Prostate gland (tissue), 2 donors: Measurements from ENCODE around the gene ENOPH1. TPM values are rescaled to one million over a fixed set of nuclear protein-coding genes. Genes with fewer than 3 reads are reported as not detected.

ENCODE experiments used
- DNase-seq: peaks from one replicate; pipeline ENCODE4 v3.0.0-alpha.2; 2019; ENCODE audit warnings: low spot score
- H3K27ac ChIP-seq, 2 donors: fragments of 200-600 bp; sonication (generic); 2 replicates each; pipeline ENCODE4 v1.5.1; 2017 to 2019
- H3K27me3 ChIP-seq: fragments of 200-600 bp; sonication (generic); replicated peaks from 2 replicates; pipeline ENCODE4 v1.5.1; 2019; ENCODE audit not compliant: insufficient read depth
- H3K36me3 ChIP-seq, 2 donors: fragments of 200-600 bp; sonication (generic); 1 replicate in 1 of 2; 2 replicates in 1 of 2; pipeline versions ENCODE4 v1.5.1 to v1.8.1; 2017 to 2019
- H3K4me1 ChIP-seq: fragments of 200-600 bp; sonication (generic); replicated peaks from 2 replicates; pipeline ENCODE4 v1.5.1; 2019
- H3K4me3 ChIP-seq, 2 donors: fragments of 200-600 bp; sonication (generic); 2 replicates each; pipeline ENCODE4 v1.5.1; 2017 to 2019
- H3K9me3 ChIP-seq: fragments of 200-600 bp; sonication (generic); 2 replicates; pipeline ENCODE4 v1.5.1; 2017
- POLR2A ChIP-seq: fragments of 450-650 bp; IDR thresholded peaks from one replicate; pipeline ENCODE4 v1.6.1; 2016; ENCODE audit warnings: antibody characterized with exemption, mild to moderate bottlenecking
- POLR2AphosphoS5 ChIP-seq: sonication (generic); formaldehyde crosslinking; IDR thresholded peaks from one replicate; pipeline ENCODE4 v1.6.1; 2017; ENCODE audit warnings: antibody characterized with exemption
- WGBS: methylation state at CpG from one replicate; pipeline ENCODE4 v1.1.5; 2018; 5-methylcytosine and 5-hydroxymethylcytosine counted together
- intact Hi-C: fragments of 100-400 bp; cut with DNase I; formaldehyde crosslinking; loops from one replicate; pipeline ENCODE4 v1.14.2; 2022
- total RNA-seq, 2 donors: library from RNA; depleted of rRNA; stranded (reverse); fragments of >200 nt; gene quantifications; one replicate each; pipeline ENCODE4 v1.1.0, GENCODE V29; 2016
- TF ChIP-seq, protein P1 (sequence below), 4 experiments: fragments of 200-600 bp in 2 of 4; fragments of 450-650 bp in 2 of 4; sonication (generic) in 2 of 4; IDR thresholded peaks; 1 replicate in 3 of 4; 2 replicates in 1 of 4; pipeline ENCODE4 v1.5.1; 2016 to 2019; ENCODE audit warnings: antibody characterized with exemption in 4 of 4, mild to moderate bottlenecking in 2 of 4, moderate library complexity in 2 of 4

The ENOPH1 gene
- 10 to 100 TPM; 28.7 to 38.1 TPM for total RNA-seq

DNA sequence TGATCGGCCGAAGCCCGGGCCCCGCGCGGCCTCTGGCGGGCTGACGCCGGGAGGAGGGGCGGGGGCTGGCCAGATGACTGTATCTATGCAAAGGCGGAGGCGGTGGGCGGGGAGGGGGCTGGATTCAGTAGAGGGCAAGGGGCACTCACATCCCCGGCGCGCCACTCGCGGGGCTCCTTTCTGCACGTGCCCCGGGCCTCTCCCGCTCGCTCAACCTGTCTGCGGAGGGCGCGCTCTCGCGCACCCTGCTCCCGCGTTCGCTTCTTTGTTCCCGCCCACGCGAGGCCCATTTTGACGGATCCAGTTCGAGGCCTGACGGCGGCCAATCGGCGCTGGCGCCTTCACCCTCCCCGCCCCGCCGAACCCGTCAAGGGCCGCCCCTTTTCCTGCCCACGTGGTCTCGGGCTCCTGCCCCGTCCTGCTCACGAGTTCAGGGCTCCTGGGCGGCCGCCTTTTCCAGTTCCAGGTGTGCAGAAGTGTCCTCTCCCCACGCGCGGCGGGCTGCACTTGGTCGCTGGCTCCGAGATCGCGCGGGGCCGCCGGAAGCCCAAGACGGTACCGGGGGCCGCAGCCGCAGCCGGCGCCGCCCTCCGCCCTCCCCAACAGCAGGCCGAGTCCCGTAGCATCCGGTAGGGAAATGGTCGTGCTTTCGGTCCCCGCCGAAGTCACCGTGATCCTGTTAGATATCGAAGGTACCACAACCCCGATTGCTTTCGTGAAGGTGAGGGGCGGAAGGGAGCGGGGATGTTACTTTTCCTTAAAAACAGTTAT, at the start of gene ENOPH1, which contains the start of gene HNRNPDL:
TSS of gene ENOPH1 (plus strand) at position 398 of the 771 bp plus-strand sequence. CDS start at position 638, 240 bp downstream.
TSS of gene HNRNPDL (minus strand) at position 270 of the 771 bp plus-strand sequence. CDS start 772 bp downstream, outside the sequence.
- under 1% methylated on average over 63 of the region's 83 CpGs for WGBS
- Histone ChIP-seq H3K36me3 (no peaks in the 10 kb centered on the region), H3K27me3 (no peaks in the 10 kb centered on the region), H3K4me3 (peak within 1 kb of the TSS; percentile 90 to 96), H3K9me3 (no peaks in the 10 kb centered on the region), H3K4me1 (peaks cover 3% of the 10 kb centered on the region), H3K27ac (peak within 1 kb of the TSS; percentile 98)
- TF ChIP-seq, protein P1, sequence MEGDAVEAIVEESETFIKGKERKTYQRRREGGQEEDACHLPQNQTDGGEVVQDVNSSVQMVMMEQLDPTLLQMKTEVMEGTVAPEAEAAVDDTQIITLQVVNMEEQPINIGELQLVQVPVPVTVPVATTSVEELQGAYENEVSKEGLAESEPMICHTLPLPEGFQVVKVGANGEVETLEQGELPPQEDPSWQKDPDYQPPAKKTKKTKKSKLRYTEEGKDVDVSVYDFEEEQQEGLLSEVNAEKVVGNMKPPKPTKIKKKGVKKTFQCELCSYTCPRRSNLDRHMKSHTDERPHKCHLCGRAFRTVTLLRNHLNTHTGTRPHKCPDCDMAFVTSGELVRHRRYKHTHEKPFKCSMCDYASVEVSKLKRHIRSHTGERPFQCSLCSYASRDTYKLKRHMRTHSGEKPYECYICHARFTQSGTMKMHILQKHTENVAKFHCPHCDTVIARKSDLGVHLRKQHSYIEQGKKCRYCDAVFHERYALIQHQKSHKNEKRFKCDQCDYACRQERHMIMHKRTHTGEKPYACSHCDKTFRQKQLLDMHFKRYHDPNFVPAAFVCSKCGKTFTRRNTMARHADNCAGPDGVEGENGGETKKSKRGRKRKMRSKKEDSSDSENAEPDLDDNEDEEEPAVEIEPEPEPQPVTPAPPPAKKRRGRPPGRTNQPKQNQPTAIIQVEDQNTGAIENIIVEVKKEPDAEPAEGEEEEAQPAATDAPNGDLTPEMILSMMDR (IDR thresholded peaks at IDR 0.05) = peak in 2 of 4 experiments; percentile 2 to 11
- peak; percentile 85 for TF ChIP-seq POLR2A
- peak; percentile 88 for TF ChIP-seq POLR2AphosphoS5
- peak; percentile 97 for DNase-seq
- intact Hi-C loops = loop anchor here (2.0 to 10.0 kb wide), 3 partner anchors 460 to 604 kb away; partner anchors contain the start of genes COPS4, SEC31A and THAP9

DNA sequence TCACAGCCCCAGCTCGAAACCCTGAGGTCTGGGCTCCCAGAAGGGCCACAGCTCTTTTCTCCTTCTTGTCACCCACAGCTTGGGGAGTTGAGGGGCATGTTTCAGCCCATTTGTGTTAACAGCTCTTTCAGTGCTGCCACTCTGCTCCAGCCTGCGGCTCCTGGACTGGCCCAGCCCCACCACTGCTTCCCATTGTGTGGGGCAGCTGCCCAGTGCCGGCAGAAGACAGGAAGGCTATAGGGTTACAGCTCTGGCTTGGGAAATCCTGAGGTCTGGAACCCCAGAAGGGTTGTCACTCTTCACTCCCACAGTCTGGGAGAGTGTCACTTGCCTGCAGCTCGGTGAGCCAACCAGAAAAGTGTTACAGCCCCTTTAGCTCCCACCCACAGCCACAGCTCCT, 49.6 kb upstream of the ENOPH1 start:
- 95% methylated on average over 4 of the region's 4 CpGs for WGBS
- Histone ChIP-seq H3K4me1 (no peaks in the 10 kb centered on the region), H3K4me3 (no peak overlapping the region), H3K9me3 (no peaks in the 10 kb centered on the region), H3K27ac (no peak overlapping the region), H3K27me3 (no peaks in the 10 kb centered on the region), H3K36me3 (no peaks in the 10 kb centered on the region)
- DNase-seq = no peak
- TF ChIP-seq POLR2A (no peak), POLR2AphosphoS5 (no peak)
- TF ChIP-seq, protein P1 (IDR thresholded peaks at IDR 0.05) = no peak
- intact Hi-C loops = no loop called here

DNA sequence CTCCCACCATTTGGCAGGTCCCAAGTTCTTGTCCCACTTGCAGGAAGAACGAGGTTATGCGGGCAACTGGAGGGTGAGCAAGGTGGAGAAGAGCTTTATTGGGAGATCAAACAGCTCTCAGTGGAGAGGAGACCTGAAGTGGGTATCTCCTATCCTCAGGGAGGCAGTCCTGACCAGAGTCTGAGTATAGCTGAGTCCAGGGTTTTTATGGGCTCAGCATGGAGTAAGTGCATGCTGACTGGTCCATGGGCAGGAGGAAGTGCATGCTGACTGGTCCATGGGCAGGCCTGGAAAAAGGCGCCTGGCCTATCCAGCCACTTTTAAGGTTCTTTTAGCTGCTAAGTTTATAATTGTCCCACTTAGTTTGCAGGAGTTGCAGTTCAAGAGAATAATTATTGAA, 49.2 kb upstream of the ENOPH1 start:
- Histone ChIP-seq H3K27ac (no peak overlapping the region), H3K27me3 (no peaks in the 10 kb centered on the region), H3K4me3 (no peak overlapping the region), H3K4me1 (no peaks in the 10 kb centered on the region), H3K9me3 (no peaks in the 10 kb centered on the region), H3K36me3 (no peaks in the 10 kb centered on the region)
- intact Hi-C loops = no loop called here
- TF ChIP-seq POLR2AphosphoS5 (no peak), POLR2A (no peak)
- TF ChIP-seq, protein P1 (IDR thresholded peaks at IDR 0.05) = no peak
- no peak for DNase-seq
- 98% methylated on average over 3 of the region's 3 CpGs for WGBS

DNA sequence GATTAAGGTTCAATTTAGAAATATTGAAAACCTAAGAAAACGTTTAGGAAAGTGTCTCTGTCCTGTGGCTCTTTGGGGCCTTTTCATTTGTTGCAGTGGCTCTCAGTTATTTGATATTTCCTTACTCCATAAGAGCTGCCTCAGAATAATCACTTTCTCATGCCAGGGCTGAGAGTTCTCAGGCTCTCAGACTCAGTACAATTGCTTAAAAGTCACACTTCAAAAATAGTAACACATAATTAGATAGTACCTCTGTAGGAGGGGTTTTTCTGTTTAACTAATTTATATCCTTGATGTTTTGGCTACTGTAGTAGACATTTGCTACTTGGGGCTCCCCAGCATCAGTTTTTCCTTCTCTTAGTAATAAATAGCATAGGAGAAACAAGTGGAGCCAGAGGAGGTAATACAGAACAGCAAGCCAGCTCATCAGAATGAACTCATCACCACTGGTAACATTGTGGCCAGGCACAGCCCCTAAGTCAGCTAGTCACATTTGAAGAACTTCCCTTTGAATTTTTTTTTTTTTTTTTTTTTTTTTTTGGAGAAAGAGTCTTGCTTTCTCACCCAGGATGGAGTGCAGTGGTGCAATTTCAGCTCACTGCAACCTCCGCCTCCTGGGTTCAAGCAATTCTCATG, 48.6 kb upstream of the ENOPH1 start:
- H3K27ac ChIP-seq = no peak overlapping the region
- H3K36me3 ChIP-seq = no peaks in the 10 kb centered on the region
- no peaks in the 10 kb centered on the region for H3K4me1 ChIP-seq
- 95% methylated on average over 2 of the region's 2 CpGs for WGBS
- intact Hi-C loops = no loop called here
- no peaks in the 10 kb centered on the region for H3K27me3 ChIP-seq
- no peak overlapping the region for H3K4me3 ChIP-seq
- no peak for DNase-seq
- H3K9me3 ChIP-seq = no peaks in the 10 kb centered on the region
- TF ChIP-seq, protein P1 (IDR thresholded peaks at IDR 0.05) = no peak
- TF ChIP-seq POLR2A (no peak), POLR2AphosphoS5 (no peak)
